ENCODE results near the gene THY1. TPM values are rescaled to one million over a fixed set of nuclear protein-coding genes. Genes with fewer than 3 reads are reported as not detected.
A peak's percentile ranks its signal among the peaks of the same experiment; 100 is the strongest.

Gene THY1
- polyA plus RNA-seq, 1 donor: 98.7 TPM

DNA sequence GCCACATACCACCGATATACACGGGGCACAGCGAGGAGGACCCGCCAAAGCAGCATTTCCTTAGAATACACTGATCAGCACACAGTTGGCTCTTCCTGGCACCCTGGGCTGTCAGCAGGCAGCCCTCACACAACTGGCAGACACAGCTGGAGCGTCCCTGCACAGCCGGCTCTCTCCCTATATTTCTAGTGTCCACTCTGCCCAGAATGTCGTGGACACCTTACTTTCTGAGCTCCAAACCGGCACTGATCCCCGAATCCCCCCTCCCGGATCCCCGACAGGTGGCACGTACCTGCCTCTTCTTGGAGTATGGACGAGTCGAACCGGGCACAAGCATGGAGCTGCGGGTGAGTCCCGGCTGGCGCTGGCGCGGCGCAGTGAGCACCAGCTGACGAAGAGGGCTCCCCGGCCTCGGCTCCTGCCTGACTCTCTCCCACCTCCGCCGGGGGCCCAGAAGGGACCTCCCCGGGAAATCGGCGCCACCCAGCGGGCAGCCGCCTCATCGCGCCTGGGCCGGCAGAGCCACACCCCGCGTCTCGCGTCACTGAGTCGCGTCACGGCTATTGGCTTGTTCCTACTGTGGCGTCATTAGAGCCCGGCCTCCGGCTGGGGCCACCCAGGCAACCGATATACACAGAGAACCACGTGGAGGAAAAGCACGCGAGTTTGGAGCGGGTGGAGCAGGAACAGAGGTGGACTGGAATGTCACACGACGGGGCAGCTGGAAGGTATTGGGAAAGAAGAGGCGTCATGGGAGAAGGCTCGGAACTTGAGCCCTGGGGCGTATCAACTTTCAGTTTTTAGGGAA, 41.6 kb downstream of the THY1 start, which contains the start of gene USP2:
Gene USP2, minus strand, starts transcription at position 510 of the 808 bp plus-strand sequence. CDS start 8,210 bp downstream, outside the sequence.
- peak; percentile 96 for DNase-seq

- DNase-seq: no peak
Observed at GRCh38 chr11:119380827-119381180, 42.2 kb downstream of the THY1 start.

- DNase-seq: no peak
Observed at GRCh38 chr11:119380160-119380826, 42.7 kb downstream of the THY1 start.

- DNase-seq: no peak
Observed at GRCh38 chr11:119378851-119379465, 44.0 kb downstream of the THY1 start.

DNA sequence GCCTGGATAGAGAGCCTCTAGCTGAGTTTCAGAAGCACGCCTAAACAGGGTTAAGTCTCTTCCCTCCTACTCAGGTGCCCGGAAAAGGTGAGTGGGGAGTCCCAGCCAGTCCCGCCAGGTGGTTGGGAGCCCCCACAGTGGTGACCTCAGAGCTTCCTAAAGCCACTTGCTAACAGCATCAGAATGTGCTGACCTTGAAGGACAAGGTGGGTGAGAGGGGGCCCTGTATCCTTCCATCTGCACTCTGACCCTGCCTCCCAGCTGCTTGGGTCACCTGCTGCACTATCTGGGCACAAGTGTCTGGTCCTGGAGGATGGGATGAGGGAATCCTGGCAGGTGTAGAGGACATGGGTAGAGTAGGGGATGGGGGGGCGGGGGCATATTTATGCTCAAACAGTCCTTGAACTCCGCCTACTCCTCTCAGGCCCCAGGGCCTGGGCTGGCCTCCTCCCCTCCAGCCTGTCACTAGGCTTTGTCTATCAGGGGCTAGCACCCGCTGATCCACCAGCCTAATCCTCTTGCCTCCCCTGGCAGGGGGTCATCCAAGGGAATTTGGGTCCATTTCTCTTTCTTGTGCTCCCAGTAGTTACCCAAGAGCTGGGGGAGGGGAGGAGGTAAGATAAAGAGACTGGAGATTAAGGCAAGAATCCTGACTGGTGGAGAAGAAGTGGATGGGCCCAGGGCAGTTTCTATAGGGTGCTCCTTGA, 44.9 kb downstream of the THY1 start:
- DNase-seq: no peak

DNA sequence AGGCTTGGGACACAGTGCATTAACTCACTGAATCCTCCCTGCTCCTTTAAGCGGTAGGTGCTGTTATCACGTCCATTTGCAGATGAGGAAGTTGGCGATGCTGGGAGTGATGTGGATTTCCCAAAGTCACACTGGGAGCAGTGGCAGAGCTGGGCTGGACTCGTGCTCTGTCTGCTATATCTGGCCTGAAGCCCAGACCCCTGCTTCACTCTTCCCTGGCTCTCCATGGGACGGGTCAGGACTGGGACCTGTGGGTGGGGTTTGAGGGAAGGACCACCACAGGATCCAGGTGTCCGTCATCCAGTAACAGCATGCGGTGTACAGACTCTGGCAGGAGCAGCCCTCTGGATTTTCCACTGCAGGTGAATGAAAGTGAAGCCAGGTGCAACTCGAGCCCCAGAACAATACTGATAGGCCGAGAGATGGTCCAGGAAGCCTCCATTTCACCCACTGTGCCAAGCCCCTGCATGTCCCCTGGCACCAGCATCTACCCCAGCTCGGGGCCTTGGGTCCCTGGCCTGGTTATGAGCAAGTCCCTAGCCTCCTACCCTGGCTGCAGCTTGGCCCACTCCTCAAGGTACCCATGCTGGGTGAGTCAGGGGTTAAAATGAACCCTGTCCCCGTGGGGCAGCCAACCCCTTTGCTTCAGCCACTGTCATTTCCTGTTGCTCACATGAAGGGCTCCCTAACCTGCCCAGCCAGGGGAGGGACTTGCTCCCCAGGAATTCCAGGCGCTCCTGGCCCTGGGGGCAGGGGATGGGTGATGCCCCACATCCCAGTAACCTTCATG, 45.7 kb downstream of the THY1 start:
- no peak for DNase-seq

DNA sequence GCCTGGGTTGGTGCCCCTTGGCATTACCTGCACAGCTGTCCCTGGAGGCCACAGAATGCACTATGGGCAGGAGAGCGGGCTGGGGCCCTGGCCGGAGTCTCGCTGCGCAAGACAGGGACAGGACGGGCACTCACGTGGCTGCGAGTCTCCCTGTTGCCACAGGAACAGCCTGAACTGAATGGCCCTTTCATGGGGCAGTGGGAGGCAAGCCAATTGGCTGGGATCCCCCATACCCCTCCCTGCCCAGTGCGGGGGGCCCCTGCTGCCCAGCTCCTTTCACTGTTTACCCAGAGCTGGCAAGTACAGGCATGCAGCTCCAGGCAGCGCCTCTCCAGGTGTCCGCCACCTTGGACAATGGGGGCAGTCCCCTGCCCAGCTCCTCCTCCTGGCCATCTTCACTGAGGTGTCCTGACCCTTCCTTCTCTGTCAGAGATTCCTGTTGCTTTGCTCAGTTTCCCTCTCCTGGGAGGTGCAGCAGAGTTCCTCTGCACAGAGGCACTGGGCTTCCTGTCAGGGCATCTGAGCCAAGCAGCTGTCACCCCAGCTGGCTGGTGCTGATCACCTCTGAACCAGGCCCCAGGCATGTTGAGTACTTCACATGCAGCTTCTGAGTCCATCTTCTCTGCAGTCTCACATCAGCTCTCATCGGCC, 46.6 kb downstream of the THY1 start:
- DNase-seq: no peak

- no peak for DNase-seq
Observed at GRCh38 chr11:119375337-119376196, 47.4 kb downstream of the THY1 start.

DNA sequence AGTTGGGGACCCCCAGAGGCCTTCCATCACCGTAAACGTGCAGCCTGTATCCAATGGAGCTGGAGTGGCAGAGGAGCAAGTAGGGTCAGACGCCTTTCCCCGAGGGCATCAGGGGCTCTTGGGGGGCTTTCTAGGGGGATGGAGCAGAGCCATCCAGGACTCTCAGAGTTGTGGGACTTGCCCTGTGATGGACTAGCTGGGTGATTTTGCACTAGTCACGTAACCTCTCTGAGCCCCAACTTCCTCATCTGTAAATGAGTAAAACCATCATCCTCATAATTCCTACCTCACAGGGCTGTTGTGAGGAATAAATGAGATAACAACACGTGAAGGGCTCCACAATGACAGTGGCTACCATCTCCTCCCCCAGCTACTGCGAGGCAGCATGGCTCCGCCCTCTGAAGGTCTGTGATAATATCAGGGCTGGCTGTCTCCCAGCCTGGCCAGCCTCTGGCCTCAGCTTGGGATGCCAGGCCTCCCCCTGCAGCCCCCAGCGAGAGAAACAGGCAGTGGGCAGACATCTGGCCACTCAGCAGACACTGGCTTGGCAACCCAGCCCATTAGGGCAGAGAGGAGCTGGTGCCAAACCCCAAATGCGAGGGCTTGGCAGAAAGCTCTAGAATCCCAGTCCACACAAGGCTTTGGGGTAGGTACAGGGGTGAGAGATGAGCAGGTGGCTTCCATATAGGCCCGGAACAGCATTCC, 48.2 kb downstream of the THY1 start:
- no peak for DNase-seq

DNA sequence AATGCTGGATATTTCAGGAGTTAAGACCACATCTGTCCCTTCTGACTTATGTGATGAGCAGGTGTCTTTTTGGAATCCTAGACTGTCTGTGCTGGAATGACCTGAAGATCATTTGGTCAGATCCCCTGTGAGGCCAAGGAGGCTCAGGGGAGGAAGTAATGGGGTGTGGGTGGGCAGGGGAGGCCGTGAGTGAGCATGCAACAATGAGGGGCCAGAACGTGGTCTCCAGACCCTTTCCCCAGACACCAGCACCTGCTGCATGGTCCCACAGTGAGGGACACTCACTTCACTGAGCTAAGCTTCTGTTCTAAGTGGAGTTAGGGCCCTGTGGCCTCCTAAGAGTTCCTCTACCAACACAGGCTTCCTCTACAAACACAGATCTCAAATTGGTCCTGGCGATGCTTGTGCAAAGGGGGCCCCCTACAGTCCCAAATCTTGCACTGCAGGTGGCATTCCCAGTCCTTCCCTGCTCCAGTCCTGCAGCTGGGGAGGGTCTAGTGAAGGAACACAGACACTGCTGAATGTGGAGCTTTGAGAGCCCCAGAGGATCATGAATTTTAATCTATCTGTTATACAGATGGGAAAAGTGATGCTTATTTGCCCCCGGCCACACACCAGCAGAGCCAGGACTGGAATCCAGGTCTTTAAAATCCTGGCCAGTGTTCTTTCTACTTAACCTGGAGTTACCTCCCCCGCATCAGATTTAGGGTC, 48.9 kb downstream of the THY1 start:
- DNase-seq: peak; percentile 77

DNA sequence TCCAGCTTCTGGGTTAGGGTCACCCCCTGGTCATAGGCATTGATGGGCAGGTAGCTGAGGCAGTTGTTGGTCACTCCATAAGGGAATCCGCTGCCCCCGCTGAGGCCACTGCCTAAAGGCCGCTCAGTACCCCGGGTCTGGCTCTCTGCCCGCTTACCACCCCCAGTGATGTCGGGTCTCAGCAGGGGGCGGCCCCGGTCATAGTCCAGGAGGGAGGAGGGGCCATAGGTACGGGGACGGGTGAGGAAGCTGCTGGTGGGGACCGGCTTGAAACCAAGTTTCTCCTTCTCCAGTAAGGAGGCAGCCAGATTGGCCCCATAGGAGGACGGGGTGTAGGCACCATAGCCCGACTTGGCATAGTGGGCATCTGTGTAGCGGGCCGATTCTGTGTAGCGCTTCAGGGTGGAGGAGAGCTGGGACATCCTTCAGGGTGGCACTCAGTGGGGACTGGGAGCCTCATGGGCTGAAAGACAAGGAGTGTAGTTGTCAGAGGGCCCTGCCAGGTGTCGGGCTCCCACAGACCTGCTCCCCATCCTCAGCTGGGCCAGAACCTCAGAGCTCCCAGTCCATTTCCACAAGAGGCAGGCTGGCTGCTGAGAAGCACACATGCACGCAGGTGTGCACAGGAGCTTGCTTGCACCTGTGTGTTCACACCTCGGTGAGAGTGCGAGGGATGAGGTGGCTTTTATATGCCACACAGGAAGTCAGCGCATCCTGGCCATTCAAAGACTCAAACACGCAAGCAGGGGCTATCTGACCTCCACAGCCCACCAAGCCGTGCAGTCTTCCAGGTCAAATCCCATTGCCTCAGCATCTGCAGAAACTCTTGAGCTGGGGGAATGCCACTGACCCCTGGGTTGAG, 49.7 kb downstream of the THY1 start:
- no peak for DNase-seq

DNA sequence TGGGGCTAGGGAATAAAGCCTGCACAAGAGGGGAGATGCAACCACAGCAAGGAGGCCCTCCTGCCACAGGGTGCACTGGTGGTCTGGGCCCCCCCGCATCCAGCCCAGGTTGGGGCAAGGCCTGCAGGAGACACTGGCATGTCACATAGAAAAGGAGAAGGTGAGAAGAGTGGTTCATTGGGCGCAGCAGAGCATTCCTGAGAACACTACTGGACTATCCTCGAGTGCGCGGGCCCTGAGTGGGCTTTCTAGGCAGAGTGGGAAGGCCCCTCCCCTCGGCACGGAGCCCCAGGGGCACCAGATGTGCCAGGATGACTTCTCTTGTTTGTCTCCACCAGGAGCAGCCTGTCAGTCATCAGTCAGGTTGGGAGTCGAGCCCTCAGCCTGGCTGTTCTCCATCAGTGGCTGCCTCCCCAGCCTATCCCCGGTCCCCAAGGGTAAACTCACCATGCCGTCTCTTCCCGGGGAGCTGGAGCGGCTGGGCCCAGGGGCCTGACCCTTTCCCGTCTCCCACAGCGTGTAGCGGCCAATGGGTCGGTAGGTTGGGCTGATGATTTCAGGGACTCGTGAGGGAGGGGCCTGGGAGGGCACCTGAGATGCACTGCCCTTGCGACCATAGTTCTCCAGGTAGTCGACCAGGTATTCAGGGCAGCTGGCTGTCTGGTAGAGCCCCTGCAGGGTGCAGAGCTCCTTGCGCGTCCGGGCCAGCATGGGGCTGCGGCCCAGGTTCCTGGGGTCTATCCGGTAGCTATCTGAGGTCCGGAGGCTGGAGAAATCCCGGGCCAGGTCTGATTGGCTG, 50.5 kb downstream of the THY1 start:
- DNase-seq: no peak

- no peak for DNase-seq
Observed at GRCh38 chr11:119371778-119372182, 51.2 kb downstream of the THY1 start.

- no peak for DNase-seq
Observed at GRCh38 chr11:119371067-119371601, 51.8 kb downstream of the THY1 start.

DNA sequence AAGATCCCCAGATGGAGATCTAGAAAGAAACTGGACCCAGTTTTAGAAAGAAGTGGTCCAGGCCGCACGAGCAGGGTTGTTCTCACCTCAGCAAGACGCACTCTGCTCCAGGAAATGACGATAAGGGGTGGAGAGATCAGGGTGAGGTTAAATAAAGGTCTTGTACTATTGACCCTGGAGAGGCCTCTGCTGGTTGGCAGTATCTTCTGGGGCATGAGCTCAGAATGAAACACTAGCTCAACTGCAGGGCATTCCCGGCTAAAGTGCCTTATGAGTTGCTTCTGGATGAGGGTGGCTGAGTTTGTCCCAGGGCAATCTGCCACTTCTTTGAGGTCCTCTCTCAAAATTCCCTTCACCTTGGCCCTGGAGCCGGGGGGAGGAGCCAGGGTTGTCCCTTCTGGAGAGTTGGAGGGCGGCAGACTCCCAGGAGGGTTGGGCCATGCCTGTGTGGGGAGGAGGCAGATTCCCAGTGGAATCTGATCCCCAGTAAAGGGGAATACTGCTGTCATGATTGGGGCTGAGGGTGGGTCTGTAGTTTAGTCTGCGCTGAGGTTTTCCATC, 52.4 kb downstream of the THY1 start:
- DNase-seq: no peak

GRCh38 chr11:119369132-119369925, 53.6 kb downstream of the THY1 start:
- DNase-seq: no peak
